Muscle of back (tissue), 11 donors: ENCODE results near the gene MAN1C1. TPM values are rescaled to one million over a fixed set of nuclear protein-coding genes. Genes with fewer than 3 reads are reported as not detected.
A peak's percentile ranks its signal among the peaks of the same experiment; 100 is the strongest.
"Not testable (repeated sequence)": the region's sequence is repeated elsewhere in the genome, so short reads cannot be mapped to it uniquely, and the experiment has no call there.

ENCODE experiments used
- DNase-seq, 3 donors: peaks; one replicate each; pipeline versions ENCODE4 v3.0.0 to v3.0.0-alpha.2; 2013
- polyA plus RNA-seq, 10 donors: library from polyadenylated mRNA; unstranded; fragments of 120-200 nt; gene quantifications; one replicate each; pipeline ENCODE4 v1.2.1, GENCODE V29; 2013; ENCODE audit not compliant: insufficient read length in 10 of 10

The MAN1C1 gene
- polyA plus RNA-seq, 10 donors: 9.1 to 15.4 (median 12.1) TPM

DNA sequence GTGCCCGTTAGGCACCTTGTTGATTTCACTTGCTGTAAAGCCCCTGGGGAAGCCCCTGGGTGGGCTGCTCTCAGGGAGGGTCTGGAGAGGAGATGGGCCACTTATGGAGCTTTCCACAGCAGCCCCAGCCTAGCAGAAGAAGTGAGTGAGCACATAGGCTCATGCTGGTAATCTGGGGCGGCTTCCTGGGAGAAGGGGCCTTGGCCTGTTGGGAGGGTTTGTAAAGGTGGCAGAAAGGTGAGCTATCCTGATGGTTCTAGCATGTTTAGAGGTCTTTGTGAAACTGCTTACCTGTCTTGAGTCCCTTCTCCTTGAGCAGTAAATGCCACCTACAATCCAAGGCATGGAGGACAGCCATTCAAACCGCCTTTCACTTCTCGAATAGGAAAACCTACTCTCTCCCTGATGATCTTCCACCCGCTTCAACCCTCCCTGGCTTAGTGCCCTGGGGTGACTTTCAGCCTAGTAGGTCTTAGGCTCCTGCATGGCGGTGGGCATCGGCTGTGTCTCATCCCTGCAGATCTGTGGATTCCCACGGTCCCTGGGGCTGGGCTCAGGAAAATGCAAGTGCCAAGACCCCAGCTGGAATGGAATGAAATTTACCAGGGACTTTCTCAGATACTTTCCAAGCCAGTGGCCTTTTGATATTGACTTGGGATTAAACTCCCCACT lies 95.8 kb downstream of the MAN1C1 start:
- no peak for DNase-seq

DNA sequence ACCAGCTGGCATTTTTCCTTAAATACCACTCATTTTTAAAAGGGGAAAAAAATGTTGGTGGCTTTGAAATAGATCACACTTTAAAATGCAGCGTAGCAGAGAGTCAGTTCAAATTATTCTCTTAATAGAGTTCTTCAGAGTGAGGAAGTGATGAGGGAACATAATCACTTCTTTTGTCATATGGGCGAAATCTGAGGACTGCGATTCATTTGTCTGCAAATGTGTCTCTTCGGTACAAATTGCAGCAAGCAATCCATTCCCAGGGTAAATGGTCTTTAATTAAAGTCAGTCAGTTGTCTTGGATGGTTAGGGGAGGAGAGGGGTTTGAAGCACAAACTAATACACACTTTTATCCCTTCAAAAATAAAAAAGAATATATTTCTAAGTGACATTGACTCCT lies 97.4 kb downstream of the MAN1C1 start:
- DNase-seq: no peak

GRCh38 chr1:25714372-25714931 lies 97.9 kb downstream of the MAN1C1 start:
- no peak for DNase-seq

DNA sequence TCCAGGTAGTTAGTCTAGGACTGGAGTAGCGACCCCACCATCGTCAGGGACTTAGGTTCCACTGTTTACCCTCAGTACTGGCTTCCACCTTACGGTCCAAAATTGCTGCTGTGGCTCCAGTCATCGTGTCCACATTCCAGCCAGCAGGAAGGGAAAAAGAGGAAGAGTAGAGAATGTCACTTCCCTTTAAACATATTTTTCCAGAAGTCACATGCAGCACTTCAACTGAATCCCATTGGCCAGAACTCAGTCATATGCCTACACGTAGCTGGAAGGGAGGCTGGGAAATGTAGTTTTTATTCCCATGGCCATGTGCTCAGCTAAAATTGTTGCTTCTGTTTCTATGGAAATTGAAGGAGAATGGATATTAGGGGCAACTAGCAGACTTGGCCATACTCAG lies 99.3 kb downstream of the MAN1C1 start:
- no peak for DNase-seq

GRCh38 chr1:25716320-25716719 lies 99.7 kb downstream of the MAN1C1 start:
- no peak for DNase-seq

DNA sequence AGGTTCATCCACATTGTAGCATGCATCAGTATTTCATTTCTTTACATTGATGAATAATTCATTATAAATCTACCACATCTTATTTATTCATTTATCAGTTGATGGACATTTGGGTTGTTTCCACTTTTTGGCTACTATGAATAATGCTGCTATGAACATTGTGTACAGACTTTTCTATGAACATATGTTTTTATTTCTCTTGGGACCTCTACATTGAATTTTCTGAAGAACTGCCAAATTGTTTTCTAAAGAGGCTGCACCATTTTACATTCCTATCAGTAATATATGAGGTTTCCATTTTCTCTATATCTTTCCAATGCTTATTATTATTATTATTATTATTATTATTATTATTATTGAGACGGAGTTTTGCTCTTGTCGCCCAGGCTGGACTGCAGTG lies 102.1 kb downstream of the MAN1C1 start:
- no peak for DNase-seq

GRCh38 chr1:25720624-25721023 lies 104.0 kb downstream of the MAN1C1 start:
- DNase-seq: no peak

GRCh38 chr1:25723250-25723880 lies 106.8 kb downstream of the MAN1C1 start:
- no peak for DNase-seq

- no peak for DNase-seq
These were observed 107.6 kb downstream of the MAN1C1 start for GRCh38 chr1:25724201-25724600.

DNA sequence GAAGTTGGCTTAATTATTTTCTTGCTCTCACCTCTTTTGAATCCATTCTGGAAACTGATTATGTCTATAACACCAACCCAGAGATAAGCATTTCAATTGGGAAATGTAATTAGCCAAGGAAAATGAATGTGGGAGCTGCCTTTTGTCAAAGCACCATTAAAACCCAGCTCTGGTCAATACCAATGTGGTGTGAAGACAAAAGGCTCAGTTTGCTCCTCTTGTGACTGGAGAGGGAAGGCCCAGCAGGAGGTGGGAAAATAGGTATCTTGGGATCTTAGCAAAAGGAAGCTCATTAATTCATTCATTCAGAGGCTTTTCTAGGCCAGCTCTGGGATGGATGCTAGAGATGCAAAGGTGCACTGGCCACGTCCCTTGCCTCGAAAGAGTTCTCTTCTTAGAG lies 108.4 kb downstream of the MAN1C1 start:
- no peak for DNase-seq

GRCh38 chr1:25725482-25725881 lies 108.9 kb downstream of the MAN1C1 start:
- DNase-seq: no peak

DNA sequence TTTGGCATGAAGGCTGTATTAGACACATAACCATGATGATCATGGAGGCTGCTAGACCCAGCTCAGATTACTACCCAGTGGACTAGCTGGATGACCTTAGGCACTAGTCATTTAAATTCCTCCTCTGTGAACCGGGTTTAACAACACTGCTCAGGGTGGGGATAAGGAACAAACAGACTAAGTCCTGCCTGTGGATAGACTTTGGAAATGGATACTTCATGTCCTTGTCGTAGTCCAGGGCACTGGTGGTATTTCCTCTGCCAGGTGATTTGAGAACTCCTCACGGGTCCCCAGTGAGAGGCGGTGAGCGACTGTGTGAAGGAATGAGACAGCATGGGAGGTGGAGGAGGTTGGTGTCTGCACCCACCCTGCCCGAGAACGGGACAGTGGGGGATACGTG lies 110.5 kb downstream of the MAN1C1 start:
- no peak for DNase-seq

DNA sequence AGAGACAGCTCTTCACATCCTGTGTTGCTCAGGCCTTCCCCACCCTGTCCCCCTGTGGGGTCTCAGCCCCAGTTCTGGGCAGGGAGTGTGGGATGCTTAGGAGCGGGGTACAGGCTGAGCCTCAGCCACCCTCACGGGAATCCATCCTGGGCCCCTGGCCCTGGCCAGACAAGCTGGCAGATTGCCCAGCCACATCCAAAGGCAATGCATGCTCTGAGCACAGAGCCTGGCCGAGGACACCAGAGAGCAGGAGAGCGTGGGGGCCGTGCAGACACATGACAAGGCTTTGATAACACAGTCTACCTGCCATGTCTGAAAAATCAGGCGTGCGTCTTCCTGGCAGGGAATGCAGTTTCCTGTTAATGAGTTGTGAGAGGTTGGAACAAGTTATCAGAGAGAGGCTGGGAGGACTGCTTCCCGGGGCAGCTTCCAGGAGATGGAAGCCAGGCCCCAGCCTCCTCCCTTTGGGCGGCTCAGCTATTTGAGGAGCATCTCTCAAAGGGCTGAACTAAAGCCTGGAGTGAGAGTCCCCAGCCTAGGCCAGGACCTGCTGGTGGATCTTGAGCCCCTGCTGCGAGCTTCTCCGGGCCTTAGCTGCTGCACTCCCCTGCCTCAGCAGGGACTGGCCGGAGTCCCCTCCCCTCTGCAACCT lies 111.2 kb downstream of the MAN1C1 start:
- DNase-seq: peak; percentile 43 to 90 (median 74)

- no peak for DNase-seq
These were observed 111.8 kb downstream of the MAN1C1 start for GRCh38 chr1:25728301-25728935.

- no peak for DNase-seq
These were observed 112.5 kb downstream of the MAN1C1 start for GRCh38 chr1:25729045-25729444.

GRCh38 chr1:25729790-25730644 lies 113.4 kb downstream of the MAN1C1 start:
- peak in 2 of 3 donors; percentile 18 to 49 for DNase-seq

DNA sequence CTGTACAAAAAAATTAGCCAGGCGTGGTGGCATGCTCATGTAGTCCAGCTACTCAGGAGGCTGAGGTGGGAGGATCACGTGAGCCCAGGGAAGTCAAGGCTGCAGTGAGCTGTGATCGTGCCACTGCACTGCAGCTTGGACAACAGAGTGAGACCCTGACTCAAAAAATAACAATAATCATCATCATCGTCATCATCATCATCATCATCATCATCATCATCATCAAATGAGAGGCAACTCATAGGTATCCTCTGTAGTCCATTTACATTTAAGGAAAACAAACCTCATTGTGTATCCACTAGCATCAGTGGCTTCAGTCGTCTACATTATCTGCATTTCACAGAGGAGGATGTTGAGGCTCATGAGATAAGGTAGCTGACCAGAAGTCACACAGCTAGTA lies 114.6 kb downstream of the MAN1C1 start:
- no peak for DNase-seq

DNA sequence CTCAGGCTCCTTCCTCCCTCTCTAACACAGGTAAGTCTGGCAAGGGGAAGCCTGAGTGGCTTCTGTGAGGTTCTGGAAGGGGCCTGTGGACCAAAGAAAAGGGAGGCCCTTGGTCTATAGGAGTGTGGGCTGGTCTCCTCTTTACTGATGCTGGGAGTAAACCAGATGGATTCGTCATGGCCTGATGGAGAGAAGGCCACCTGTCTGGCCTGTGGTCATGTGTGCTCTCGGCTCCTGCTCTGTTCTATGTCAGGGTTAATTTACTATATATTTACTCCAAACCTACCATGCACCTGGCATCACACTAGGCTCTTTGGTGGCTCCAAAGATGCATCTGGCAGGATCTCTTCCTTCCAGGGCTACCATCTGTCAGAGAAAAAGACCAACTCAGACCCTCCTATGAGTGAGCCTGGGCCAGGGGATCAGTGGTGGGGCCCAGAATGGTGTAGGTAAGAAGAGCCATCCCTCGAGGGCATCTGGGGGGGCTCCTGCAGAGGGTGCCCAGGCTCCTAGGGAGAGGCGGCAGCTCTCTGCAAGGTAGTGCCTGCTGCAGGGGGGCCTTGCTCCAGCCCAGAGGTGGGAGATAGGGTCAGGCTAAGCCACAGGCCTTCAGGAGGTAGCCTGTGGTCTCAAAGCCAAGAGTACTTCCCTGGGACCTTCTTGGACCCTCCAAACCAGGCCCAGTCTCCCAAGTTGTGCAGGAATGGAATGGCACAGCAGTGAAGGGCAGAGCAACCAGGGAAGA lies 115.2 kb downstream of the MAN1C1 start:
- DNase-seq: no peak

- no peak for DNase-seq
These were observed 116.2 kb downstream of the MAN1C1 start for GRCh38 chr1:25732821-25733220.

DNA sequence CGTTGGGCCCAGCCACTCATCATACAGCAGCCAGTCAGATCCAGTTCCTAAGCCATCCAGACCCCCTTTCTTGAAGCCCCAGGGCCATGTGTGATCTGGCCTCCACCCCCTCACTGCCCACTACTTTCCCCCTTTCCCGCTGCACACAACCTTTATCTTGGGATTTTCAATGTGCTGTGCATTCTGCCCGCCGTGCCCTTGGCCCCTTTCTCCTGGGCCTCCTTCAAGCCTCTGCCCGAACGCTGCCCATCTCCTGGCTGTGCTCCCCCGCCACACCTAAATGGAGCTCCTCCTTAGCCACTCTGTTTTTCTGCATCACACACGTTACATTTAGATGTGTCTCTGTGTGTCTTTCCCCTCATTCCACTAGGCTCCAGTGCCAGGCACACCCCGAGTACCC lies 116.7 kb downstream of the MAN1C1 start:
- no peak for DNase-seq

GRCh38 chr1:25734991-25735390 lies 118.4 kb downstream of the MAN1C1 start:
- not testable (repeated sequence) for DNase-seq
